IMR-90 (cell line): ENCODE data around the gene PHETA1. TPM values are rescaled to one million over a fixed set of nuclear protein-coding genes. Genes with fewer than 3 reads are reported as not detected.

ENCODE experiments used
- ATAC-seq: fragments of 200-7000 bp; cut with Tn5 transposase; 2 replicates; pipeline ENCODE4 v1.9.1; 2020; ENCODE audit warnings: low read depth, mild to moderate bottlenecking, moderate library complexity
- BruUV-seq: library from RNA; stranded (reverse); fragments of 400-500 nt; replicated peaks from 2 replicates; lab custom pipeline; 2021; lab: Mats Ljungman, UMichigan
- CTCF ChIA-PET: fragments of 300-600 bp; formaldehyde crosslinking; extraction: SDS; loops from one replicate; lab custom pipeline; 2021; ENCODE audit warnings: antibody characterized with exemption; lab: Yijun Ruan, JAX
- POLR2A ChIA-PET: fragments of 300-600 bp; sonication (Branson Sonifier 250); formaldehyde crosslinking; loops from one replicate; lab custom pipeline; 2022; ENCODE audit warnings: antibody characterized with exemption; ENCODE audit not compliant: unreplicated experiment; lab: Charles Lee
- DNase-seq: peaks from one replicate; pipeline ENCODE4 v3.0.0; 2013
- H2AFZ ChIP-seq: replicated peaks from 2 replicates; pipeline ENCODE3; 2013; ENCODE audit warnings: low read length, mild to moderate bottlenecking; ENCODE audit not compliant: poor library complexity
- H2AK5ac ChIP-seq: 2 replicates; pipeline ENCODE4 v1.6.1; 2013; ENCODE audit warnings: low read depth, low read length, inconsistent platforms
- H2AK9ac ChIP-seq: replicated peaks from 2 replicates; pipeline ENCODE3; 2013; ENCODE audit warnings: mild to moderate bottlenecking, low read depth, low read length, moderate library complexity; ENCODE audit not compliant: poor library complexity
- H2BK120ac ChIP-seq: 2 replicates; pipeline ENCODE4 v1.6.1; 2013; ENCODE audit warnings: low read depth, low read length, inconsistent platforms
- H2BK15ac ChIP-seq: 3 replicates; pipeline ENCODE4 v1.6.1; 2013; ENCODE audit warnings: low read depth, low read length, inconsistent platforms
- H2BK20ac ChIP-seq: 2 replicates; pipeline ENCODE4 v1.6.1; 2013; ENCODE audit warnings: low read depth, mild to moderate bottlenecking, inconsistent platforms, low read length, moderate library complexity
- H2BK5ac ChIP-seq: 2 replicates; pipeline ENCODE4 v1.6.1; 2013; ENCODE audit warnings: mild to moderate bottlenecking, low read depth, low read length, inconsistent platforms; ENCODE audit not compliant: poor library complexity, severe bottlenecking
- H3K14ac ChIP-seq: replicated peaks from 2 replicates; pipeline ENCODE4 v1.6.1; 2013; ENCODE audit warnings: low read depth, low read length, inconsistent platforms
- H3K18ac ChIP-seq: 2 replicates; pipeline ENCODE4 v1.6.1; 2013; ENCODE audit warnings: low read depth, low read length, control low read depth
- H3K23ac ChIP-seq: 2 replicates; pipeline ENCODE4 v1.6.1; 2013; ENCODE audit warnings: low read depth, low read length, inconsistent platforms
- H3K27ac ChIP-seq: 2 replicates; pipeline ENCODE4 v1.5.1; 2013; ENCODE audit warnings: mild to moderate bottlenecking, control low read depth, low read length; ENCODE audit not compliant: insufficient read depth
- H3K27me3 ChIP-seq: 2 replicates; pipeline ENCODE4 v1.6.1; 2013; ENCODE audit warnings: low read length; ENCODE audit not compliant: control insufficient read depth, insufficient read depth
- H3K36me3 ChIP-seq: 2 replicates; pipeline ENCODE4 v1.6.1; 2013; ENCODE audit warnings: low read length, mixed read lengths; ENCODE audit not compliant: control insufficient read depth, insufficient read depth
- H3K4ac ChIP-seq: 2 replicates; pipeline ENCODE4 v1.6.1; 2013; ENCODE audit warnings: low read depth, low read length, inconsistent platforms
- H3K4me1 ChIP-seq: 2 replicates; pipeline ENCODE4 v1.6.1; 2013; ENCODE audit warnings: low read length, mixed read lengths; ENCODE audit not compliant: control insufficient read depth, insufficient read depth
- H3K4me2 ChIP-seq: 2 replicates; pipeline ENCODE4 v1.6.1; 2013; ENCODE audit warnings: low read depth, mild to moderate bottlenecking, control low read depth, low read length, moderate library complexity
- H3K4me3 ChIP-seq: 2 replicates; pipeline ENCODE4 v1.5.1; 2013; ENCODE audit warnings: low read depth, mild to moderate bottlenecking, control low read depth, low read length, moderate library complexity; ENCODE audit not compliant: insufficient read depth
- H3K56ac ChIP-seq: 2 replicates; pipeline ENCODE4 v1.6.1; 2013; ENCODE audit warnings: low read length, inconsistent platforms; ENCODE audit not compliant: insufficient read depth; ENCODE audit errors: extremely low read depth
- H3K79me1 ChIP-seq, 2 experiments: 2 replicates each; pipeline ENCODE4 v1.6.1; 2013; ENCODE audit warnings: low read length in 2 of 2, inconsistent platforms in 1 of 2, low read depth in 1 of 2
- H3K9ac ChIP-seq: 2 replicates; pipeline ENCODE4 v1.6.1; 2013; ENCODE audit warnings: low read depth, low read length, control low read depth
- H3K9me1 ChIP-seq: 2 replicates; pipeline ENCODE4 v1.6.1; 2013; ENCODE audit warnings: low read length, inconsistent platforms; ENCODE audit not compliant: insufficient read depth
- H3K9me3 ChIP-seq: 2 replicates; pipeline ENCODE4 v1.6.1; 2013; ENCODE audit warnings: low read length; ENCODE audit not compliant: control insufficient read depth, insufficient read depth
- H4K20me1 ChIP-seq: 2 replicates; pipeline ENCODE4 v1.6.1; 2013; ENCODE audit warnings: low read length, inconsistent platforms; ENCODE audit not compliant: insufficient read depth
- H4K5ac ChIP-seq: 2 replicates; pipeline ENCODE4 v1.6.1; 2013; ENCODE audit warnings: mild to moderate bottlenecking, low read depth, low read length, control low read depth
- H4K8ac ChIP-seq, 2 experiments: 2 replicates each; pipeline ENCODE4 v1.6.1; 2013; ENCODE audit warnings: low read depth in 2 of 2, low read length in 2 of 2, control low read depth in 1 of 2, inconsistent platforms in 1 of 2
- H4K91ac ChIP-seq: 2 replicates; pipeline ENCODE4 v1.6.1; 2013; ENCODE audit warnings: low read depth, low read length, inconsistent platforms; ENCODE audit not compliant: insufficient read depth
- CEBPB ChIP-seq: IDR thresholded peaks from 2 replicates; pipeline ENCODE4 v1.6.1; 2012; ENCODE audit warnings: low read depth, low read length, improper control_type of control experiment
- CHD1 ChIP-seq: IDR thresholded peaks from 2 replicates; pipeline ENCODE4 v1.6.1; 2012; ENCODE audit warnings: low read depth, low read length, improper control_type of control experiment
- CTCF ChIP-seq: conservative IDR thresholded peaks from 2 replicates; pipeline ENCODE4 v1.5.1; 2012; ENCODE audit warnings: mild to moderate bottlenecking, low read depth, low read length, improper control_type of control experiment
- ELK1 ChIP-seq: fragments of 150-350 bp; IDR thresholded peaks from 2 replicates; pipeline ENCODE4 v1.6.1; 2016; ENCODE audit warnings: low read depth, mild to moderate bottlenecking, low read length, moderate library complexity, borderline replicate concordance
- FOS ChIP-seq: fragments of 150-350 bp; IDR thresholded peaks from 2 replicates; pipeline ENCODE4 v1.6.1; 2016; ENCODE audit warnings: low read depth, low read length
- MAFK ChIP-seq: IDR thresholded peaks from 2 replicates; pipeline ENCODE4 v1.6.1; 2012; ENCODE audit warnings: low read depth, low read length, improper control_type of control experiment
- MAZ ChIP-seq: IDR thresholded peaks from 2 replicates; pipeline ENCODE4 v1.6.1; 2012; ENCODE audit warnings: low read depth, mild to moderate bottlenecking, low read length, improper control_type of control experiment, moderate library complexity, borderline replicate concordance
- MXI1 ChIP-seq: IDR thresholded peaks from 2 replicates; pipeline ENCODE4 v1.6.1; 2012; ENCODE audit warnings: low read depth, mild to moderate bottlenecking, low read length, moderate library complexity, borderline replicate concordance
- NFE2L2 ChIP-seq: fragments of 150-350 bp; IDR thresholded peaks from 2 replicates; pipeline ENCODE4 v1.6.1; 2016; ENCODE audit warnings: low read depth, mild to moderate bottlenecking, low read length
- POLR2A ChIP-seq: IDR thresholded peaks from 2 replicates; pipeline ENCODE4 v1.6.1; 2012; ENCODE audit warnings: mild to moderate bottlenecking, low read depth, low read length
- RAD21 ChIP-seq: IDR thresholded peaks from 2 replicates; pipeline ENCODE4 v1.6.1; 2012; ENCODE audit warnings: low read length, improper control_type of control experiment
- RCOR1 ChIP-seq: IDR thresholded peaks from 2 replicates; pipeline ENCODE4 v1.6.1; 2012; ENCODE audit warnings: mild to moderate bottlenecking, low read length, improper control_type of control experiment; ENCODE audit not compliant: insufficient replicate concordance
- RFX5 ChIP-seq: IDR thresholded peaks from 2 replicates; pipeline ENCODE4 v1.8.0; 2012; ENCODE audit warnings: low read depth, mild to moderate bottlenecking, low read length, moderate library complexity
- SMC3 ChIP-seq: fragments of 150-350 bp; IDR thresholded peaks from 2 replicates; pipeline ENCODE4 v1.6.1; 2016; ENCODE audit warnings: low read depth, mild to moderate bottlenecking, antibody characterized with exemption, low read length, moderate library complexity
- USF2 ChIP-seq: fragments of 150-350 bp; IDR thresholded peaks from 2 replicates; pipeline ENCODE4 v1.6.1; 2017; ENCODE audit warnings: mild to moderate bottlenecking, antibody characterized with exemption, low read length, low read depth
- WGBS, 2 experiments: methylation state at CpG; one replicate each; pipeline versions ENCODE4 v1.1.5 to v1.1.7; 2013; ENCODE audit warnings: missing lambda C conversion rate in 2 of 2; ENCODE audit not compliant: insufficient read length in 1 of 2; ENCODE audit errors: extremely low coverage in 2 of 2; 5-methylcytosine and 5-hydroxymethylcytosine counted together
- dilution Hi-C: fragments of 300-500 bp; cut with HindIII; formaldehyde crosslinking; loops from one replicate; pipeline ENCODE4 v1.14.3; 2018; ENCODE audit warnings: low sequenced_read_pairs; ENCODE audit not compliant: unreplicated experiment
- in situ Hi-C: fragments of 300-500 bp; cut with MboI; formaldehyde crosslinking; loops from 3 replicates; pipeline ENCODE4 v1.14.3; 2019; ENCODE audit warnings: low sequenced_read_pairs, inconsistent platforms, mixed read lengths
- intact Hi-C: fragments of 100-400 bp; cut with micrococcal nuclease; formaldehyde crosslinking; loops from 2 replicates; pipeline ENCODE4 v1.10.0; 2022
- polyA plus RNA-seq, 3 experiments: library from polyadenylated mRNA; depleted of rRNA; stranded (reverse); fragments of >200 nt; gene quantifications; 2 replicates each; pipeline ENCODE4 v1.2.3, GENCODE V29; 2012; ENCODE audit warnings: low replicate concordance in 1 of 3
- total RNA-seq: library from RNA; depleted of rRNA; stranded (reverse); fragments of >200 nt; gene quantifications from 2 replicates; pipeline ENCODE4 v1.2.3, GENCODE V29; 2012

Gene PHETA1
- total and polyA plus RNA-seq, 2 of the 4 experiments (the other 2 are of a cell fraction): 3.2 to 6.6 TPM

- no peak overlapping the region for H3K27ac ChIP-seq
- H2AFZ ChIP-seq: no peak overlapping the region
- dilution Hi-C loops: no loop called here
- H2BK15ac ChIP-seq: no peak overlapping the region
- H2BK120ac ChIP-seq: no peak overlapping the region
- H3K27me3 ChIP-seq: peaks cover 7% of the 10 kb centered on the region
- no peak overlapping the region for H3K4me3 ChIP-seq
- CTCF ChIA-PET: interaction anchor here (0.6 to 0.8 kb wide), 4 partner anchors 37 to 523 kb away, joined by 3 to 6 read pairs (median 4); no protein-coding TSS in a partner anchor
- in situ Hi-C loops: loop anchor here (5.0 to 10.0 kb wide), 2 partner anchors 293 to 380 kb away; no protein-coding TSS in a partner anchor
- no peak overlapping the region for H3K23ac ChIP-seq
- H4K8ac ChIP-seq: no peak overlapping the region
- H3K9me1 ChIP-seq: no peaks in the 10 kb centered on the region
- H3K79me1 ChIP-seq: no peaks in the 10 kb centered on the region
- intact Hi-C loops: loop anchor here (1.0 kb wide), 2 partner anchors 47 to 291 kb away; no protein-coding TSS in a partner anchor
- H3K4ac ChIP-seq: no peak overlapping the region
- no peak overlapping the region for H3K18ac ChIP-seq
- H4K20me1 ChIP-seq: no peaks in the 10 kb centered on the region
- DNase-seq (no peak), ATAC-seq (no peak)
- H3K9me3 ChIP-seq: no peaks in the 10 kb centered on the region
- no peak overlapping the region for H2BK20ac ChIP-seq
- H3K4me2 ChIP-seq: no peak overlapping the region
- no peaks in the 10 kb centered on the region for H3K4me1 ChIP-seq
- BruUV-seq: no TSS peak
- no peak overlapping the region for H3K9ac ChIP-seq
- no peak overlapping the region for H2AK9ac ChIP-seq
- no peak overlapping the region for H2BK5ac ChIP-seq
- no peak overlapping the region for H4K5ac ChIP-seq
- no CpG with 5 or more reads among the region's 7 CpGs for WGBS, 2 experiments
- TF ChIP-seq CEBPB (no peak), FOS (no peak), RFX5 (no peak), ELK1 (no peak), MXI1 (no peak), POLR2A (no peak), RAD21 (no peak), MAFK (no peak), USF2 (no peak), NFE2L2 (no peak), RCOR1 (no peak), CHD1 (no peak), MAZ (no peak), SMC3 (no peak), CTCF (no peak)
- no peak overlapping the region for H3K56ac ChIP-seq
- H2AK5ac ChIP-seq: no peak overlapping the region
- no peak overlapping the region for H3K14ac ChIP-seq
- no peak overlapping the region for H4K91ac ChIP-seq
- H3K36me3 ChIP-seq: no peaks in the 10 kb centered on the region
- POLR2A ChIA-PET: interaction anchor here (0.6 kb wide), 1 partner anchor 378 kb away, joined by 5 read pairs; no protein-coding TSS in a partner anchor
Measured at GRCh38 chr12:111314953-111315539, 53.8 kb downstream of the PHETA1 start.
